ENCODE measurements around the gene NT5C1A.
A peak's percentile ranks its signal among the peaks of the same experiment; 100 is the strongest.

The NT5C1A gene

GRCh38 chr1:39671793-39672550, at the start of gene NT5C1A:
TSS of gene NT5C1A (minus strand) at chr1:39672107. CDS start at chr1:39672038, 69 bp downstream.
- peak in 1 of 2 donors; percentile 14 for DNase-seq

- no peak for DNase-seq
These were observed 49.8 kb upstream of the NT5C1A start for GRCh38 chr1:39721664-39722063.

GRCh38 chr1:39720094-39720999, 48.4 kb upstream of the NT5C1A start:
- DNase-seq, result no peak

GRCh38 chr1:39717809-39718208, 45.9 kb upstream of the NT5C1A start:
- no peak for DNase-seq

- DNase-seq, result no peak
These were observed 41.6 kb upstream of the NT5C1A start for GRCh38 chr1:39713557-39713956.

- DNase-seq, result no peak
These were observed 40.0 kb upstream of the NT5C1A start for GRCh38 chr1:39711966-39712340.

GRCh38 chr1:39711104-39711965, 39.4 kb upstream of the NT5C1A start:
- no peak for DNase-seq

- DNase-seq, result no peak
These were observed 35.6 kb upstream of the NT5C1A start for GRCh38 chr1:39707506-39707905.

- DNase-seq, result no peak
These were observed 32.9 kb upstream of the NT5C1A start for GRCh38 chr1:39704757-39705156.

- DNase-seq, result no peak
These were observed 29.1 kb upstream of the NT5C1A start for GRCh38 chr1:39701049-39701439.

- DNase-seq, result no peak
These were observed 28.4 kb upstream of the NT5C1A start for GRCh38 chr1:39700348-39700747.

- DNase-seq, result no peak
These were observed 27.5 kb upstream of the NT5C1A start for GRCh38 chr1:39699419-39699818.

- no peak for DNase-seq
These were observed 26.7 kb upstream of the NT5C1A start for GRCh38 chr1:39698568-39698967.

- DNase-seq, result no peak
These were observed 24.5 kb upstream of the NT5C1A start for GRCh38 chr1:39696448-39696847.

- no peak for DNase-seq
These were observed 23.1 kb upstream of the NT5C1A start for GRCh38 chr1:39695016-39695415.

- no peak for DNase-seq
These were observed 22.1 kb upstream of the NT5C1A start for GRCh38 chr1:39694026-39694425.

GRCh38 chr1:39692152-39693074, 20.5 kb upstream of the NT5C1A start:
- peak; percentile 16 to 24 for DNase-seq

- DNase-seq, result peak; percentile 89 to 94
These were observed 19.7 kb upstream of the NT5C1A start, which contains the start of gene HPCAL4 for GRCh38 chr1:39691383-39692151. TSS of gene HPCAL4 (minus strand) at chr1:39691433. CDS start at chr1:39684603, 6,830 bp downstream.

GRCh38 chr1:39690794-39691382, 19.0 kb upstream of the NT5C1A start:
- no peak for DNase-seq

- no peak for DNase-seq
These were observed 18.3 kb upstream of the NT5C1A start for GRCh38 chr1:39690225-39690624.

- DNase-seq, result no peak
These were observed 17.7 kb upstream of the NT5C1A start for GRCh38 chr1:39689635-39690034.
